Activated naive CD4-positive, alpha-beta T cell treated with anti-CD3 and anti-CD28 coated beads for 36 hours (primary cell): ENCODE measurements around the gene TSEN15. TPM values are rescaled to one million over a fixed set of nuclear protein-coding genes. Genes with fewer than 3 reads are reported as not detected.

ENCODE experiments used
- CTCF ChIA-PET: fragments of 350-600 bp; sonication (Branson Sonifier 250); formaldehyde crosslinking; loops from one replicate; lab custom pipeline; 2021; ENCODE audit warnings: antibody characterized with exemption; lab: Charles Lee
- DNase-seq: peaks from one replicate; pipeline ENCODE4 v3.0.0-alpha.2; 2020
- H3K27ac Mint-ChIP-seq: one replicate; pipeline ENCODE4 v1.8.0; 2021; ENCODE audit warnings: mild to moderate bottlenecking, mixed read lengths
- H3K27me3 Mint-ChIP-seq: one replicate; pipeline ENCODE4 v1.8.0; 2021; ENCODE audit warnings: low read depth, mixed read lengths
- H3K36me3 Mint-ChIP-seq: one replicate; pipeline ENCODE4 v1.8.0; 2021; ENCODE audit warnings: low read depth, mixed read lengths
- H3K4me1 Mint-ChIP-seq: one replicate; pipeline ENCODE4 v1.8.0; 2021; ENCODE audit warnings: low read depth, mixed read lengths
- H3K4me3 Mint-ChIP-seq: one replicate; pipeline ENCODE4 v1.8.0; 2021; ENCODE audit warnings: mild to moderate bottlenecking, moderate library complexity, mixed read lengths
- H3K9me3 Mint-ChIP-seq: one replicate; pipeline ENCODE4 v1.8.0; 2021; ENCODE audit warnings: mixed read lengths
- intact Hi-C: fragments of 100-400 bp; cut with micrococcal nuclease; formaldehyde crosslinking; loops from one replicate; pipeline ENCODE4 v1.15.1; 2023
- total RNA-seq, 2 experiments: library from RNA; stranded (reverse); gene quantifications; one replicate each; pipeline ENCODE4 v1.2.3, GENCODE V29; 2021

TSEN15 gene
- total RNA-seq, 2 experiments from 2014 or later, result 52.6 to 57.6 TPM

- H3K9me3 Mint-ChIP-seq, result no peaks in the 10 kb centered on the region
- intact Hi-C loops, result no loop called here
- H3K4me1 Mint-ChIP-seq, result no peaks in the 10 kb centered on the region
- no peak overlapping the region for H3K4me3 Mint-ChIP-seq
- no peaks in the 10 kb centered on the region for H3K27me3 Mint-ChIP-seq
- peaks cover 5% of the 10 kb centered on the region for H3K36me3 Mint-ChIP-seq
- H3K27ac Mint-ChIP-seq, result no peak overlapping the region
- CTCF ChIA-PET, result no interaction called here
- DNase-seq, result no peak
These were observed 66.5 kb downstream of the TSEN15 start for GRCh38 chr1:184118046-184118445.

Other genes with a start within 250 kb of the TSEN15 start
- 1 to 10 TPM; 2.6 to 2.7 TPM for gene RGL1, start 246.6 kb upstream of the TSEN15 start, total RNA-seq
- 1 to 10 TPM; 1.2 to 1.4 TPM for gene COLGALT2, start 14.0 kb upstream of the TSEN15 start, total RNA-seq